IPS-15b (cell line): ENCODE results near the gene NCOA7.
"Not testable (repeated sequence)": the region's sequence is repeated elsewhere in the genome, so short reads cannot be mapped to it uniquely, and the experiment has no call there.

Source experiments
- H3K27me3 ChIP-seq: one replicate; pipeline ENCODE4 v1.6.1; 2013; ENCODE audit warnings: low read length; ENCODE audit not compliant: control insufficient read depth, insufficient read depth
- H3K36me3 ChIP-seq: one replicate; pipeline ENCODE4 v1.6.1; 2013; ENCODE audit warnings: low read length; ENCODE audit not compliant: control insufficient read depth, insufficient read depth
- H3K4me1 ChIP-seq: one replicate; pipeline ENCODE4 v1.6.1; 2013; ENCODE audit warnings: mild to moderate bottlenecking, low read length; ENCODE audit not compliant: control insufficient read depth, insufficient read depth
- H3K4me3 ChIP-seq: one replicate; pipeline ENCODE4 v1.5.1; 2013; ENCODE audit warnings: low read depth, low read length
- H3K9ac ChIP-seq: one replicate; pipeline ENCODE4 v1.6.1; 2013; ENCODE audit warnings: low read depth, mild to moderate bottlenecking, low read length
- H3K9me3 ChIP-seq: one replicate; pipeline ENCODE4 v1.6.1; 2013; ENCODE audit warnings: mild to moderate bottlenecking, low read length; ENCODE audit not compliant: control insufficient read depth, insufficient read depth

NCOA7 gene

GRCh38 chr6:125970760-125971159 lies 180.0 kb downstream of the NCOA7 start:
- no peak overlapping the region for H3K4me3 ChIP-seq
- no peaks in the 10 kb centered on the region for H3K4me1 ChIP-seq
- no peaks in the 10 kb centered on the region for H3K27me3 ChIP-seq
- H3K9me3 ChIP-seq: no peaks in the 10 kb centered on the region
- H3K9ac ChIP-seq: no peak overlapping the region
- H3K36me3 ChIP-seq: no peaks in the 10 kb centered on the region

- not testable (repeated sequence) for H3K36me3 ChIP-seq, H3K4me3 ChIP-seq
These were observed 181.7 kb downstream of the NCOA7 start for GRCh38 chr6:125972478-125972877.

GRCh38 chr6:125974214-125974866 lies 183.6 kb downstream of the NCOA7 start:
- Histone ChIP-seq H3K36me3 (no peaks in the 10 kb centered on the region), H3K9me3 (no peaks in the 10 kb centered on the region), H3K4me3 (no peak overlapping the region), H3K27me3 (no peaks in the 10 kb centered on the region), H3K9ac (no peak overlapping the region), H3K4me1 (no peaks in the 10 kb centered on the region)

More at GRCh38 chr6:125972478-125972877, 181.7 kb downstream of the NCOA7 start:
- H3K9me3 ChIP-seq, H3K4me1 ChIP-seq, H3K9ac ChIP-seq, H3K27me3 ChIP-seq: not testable (repeated sequence)

GRCh38 chr6:125979101-125979500 lies 188.3 kb downstream of the NCOA7 start:
- no peaks in the 10 kb centered on the region for H3K27me3 ChIP-seq
- H3K36me3 ChIP-seq: no peaks in the 10 kb centered on the region
- H3K9me3 ChIP-seq: no peaks in the 10 kb centered on the region
- no peak overlapping the region for H3K4me3 ChIP-seq
- no peaks in the 10 kb centered on the region for H3K4me1 ChIP-seq
- H3K9ac ChIP-seq: no peak overlapping the region
